ENCODE measurements around the gene CABLES1.
"Not testable (repeated sequence)": the region's sequence is repeated elsewhere in the genome, so short reads cannot be mapped to it uniquely, and the experiment has no call there.

The CABLES1 gene

GRCh38 chr18:23245461-23245860 lies 110.2 kb downstream of the CABLES1 start:
- no peak for DNase-seq

GRCh38 chr18:23247331-23247730 lies 112.0 kb downstream of the CABLES1 start:
- DNase-seq: no peak

- no peak for DNase-seq
These were observed 112.6 kb downstream of the CABLES1 start for GRCh38 chr18:23247896-23248295.

GRCh38 chr18:23248826-23249225 lies 113.5 kb downstream of the CABLES1 start:
- DNase-seq: no peak

GRCh38 chr18:23249348-23249747 lies 114.1 kb downstream of the CABLES1 start:
- DNase-seq: no peak

- no peak for DNase-seq
These were observed 115.8 kb downstream of the CABLES1 start for GRCh38 chr18:23250893-23251656.

GRCh38 chr18:23253630-23254029 lies 118.3 kb downstream of the CABLES1 start:
- peak in 1 of 2 experiments; percentile 4 for DNase-seq

GRCh38 chr18:23257137-23257536 lies 121.9 kb downstream of the CABLES1 start:
- no peak for DNase-seq

- DNase-seq: no peak
These were observed 122.6 kb downstream of the CABLES1 start for GRCh38 chr18:23257686-23258565.

- DNase-seq: no peak
These were observed 123.5 kb downstream of the CABLES1 start for GRCh38 chr18:23258566-23259469.

GRCh38 chr18:23259701-23260681 lies 124.7 kb downstream of the CABLES1 start:
- DNase-seq: peak; percentile 44 to 80

- no peak for DNase-seq
These were observed 125.8 kb downstream of the CABLES1 start for GRCh38 chr18:23260926-23261590.

GRCh38 chr18:23263551-23264235 lies 128.4 kb downstream of the CABLES1 start:
- DNase-seq: no peak

GRCh38 chr18:23265682-23266399 lies 130.6 kb downstream of the CABLES1 start:
- DNase-seq: no peak

- no peak for DNase-seq
These were observed 131.6 kb downstream of the CABLES1 start for GRCh38 chr18:23266717-23267446.

- DNase-seq: no peak
These were observed 132.1 kb downstream of the CABLES1 start for GRCh38 chr18:23267447-23267776.

GRCh38 chr18:23268641-23269040 lies 133.4 kb downstream of the CABLES1 start:
- no peak for DNase-seq

- not testable (repeated sequence) for DNase-seq
These were observed 133.8 kb downstream of the CABLES1 start for GRCh38 chr18:23269068-23269467.

- DNase-seq: no peak
These were observed 134.6 kb downstream of the CABLES1 start for GRCh38 chr18:23269928-23270327.

Data from NCI-H2081 (cell line).